Stimulated activated effector memory CD8-positive, alpha-beta T cell treated with anti-CD3 and anti-CD28 coated beads, Interleukin-12 subunit alpha, Interleukin-12 subunit beta, amount 100 ng/mL, for 72 hours (primary cell): ENCODE results near the gene ZBTB47.
A peak's percentile ranks its signal among the peaks of the same experiment; 100 is the strongest.

ENCODE experiments used
- ATAC-seq: fragments of 150-1000 bp; cut with Tn5 transposase; 2 replicates; pipeline ENCODE4 v1.10.0; 2021
- DNase-seq, 2 donors: peaks; one replicate each; pipeline ENCODE4 v3.0.0; 2021 to 2022; ENCODE audit warnings: low spot score in 2 of 2
- H3K27ac Mint-ChIP-seq: one replicate; pipeline ENCODE4 v1.8.0; 2022; ENCODE audit warnings: mild to moderate bottlenecking, mixed read lengths
- H3K36me3 Mint-ChIP-seq: one replicate; pipeline ENCODE4 v1.8.0; 2022; ENCODE audit warnings: mild to moderate bottlenecking, mixed read lengths
- H3K4me1 Mint-ChIP-seq: one replicate; pipeline ENCODE4 v1.8.0; 2022; ENCODE audit warnings: mixed read lengths
- H3K4me3 Mint-ChIP-seq: one replicate; pipeline ENCODE4 v1.8.0; 2022; ENCODE audit warnings: mild to moderate bottlenecking, mixed read lengths
- H3K9me3 Mint-ChIP-seq: one replicate; pipeline ENCODE4 v1.8.0; 2022; ENCODE audit warnings: mixed read lengths

ZBTB47 gene

DNA sequence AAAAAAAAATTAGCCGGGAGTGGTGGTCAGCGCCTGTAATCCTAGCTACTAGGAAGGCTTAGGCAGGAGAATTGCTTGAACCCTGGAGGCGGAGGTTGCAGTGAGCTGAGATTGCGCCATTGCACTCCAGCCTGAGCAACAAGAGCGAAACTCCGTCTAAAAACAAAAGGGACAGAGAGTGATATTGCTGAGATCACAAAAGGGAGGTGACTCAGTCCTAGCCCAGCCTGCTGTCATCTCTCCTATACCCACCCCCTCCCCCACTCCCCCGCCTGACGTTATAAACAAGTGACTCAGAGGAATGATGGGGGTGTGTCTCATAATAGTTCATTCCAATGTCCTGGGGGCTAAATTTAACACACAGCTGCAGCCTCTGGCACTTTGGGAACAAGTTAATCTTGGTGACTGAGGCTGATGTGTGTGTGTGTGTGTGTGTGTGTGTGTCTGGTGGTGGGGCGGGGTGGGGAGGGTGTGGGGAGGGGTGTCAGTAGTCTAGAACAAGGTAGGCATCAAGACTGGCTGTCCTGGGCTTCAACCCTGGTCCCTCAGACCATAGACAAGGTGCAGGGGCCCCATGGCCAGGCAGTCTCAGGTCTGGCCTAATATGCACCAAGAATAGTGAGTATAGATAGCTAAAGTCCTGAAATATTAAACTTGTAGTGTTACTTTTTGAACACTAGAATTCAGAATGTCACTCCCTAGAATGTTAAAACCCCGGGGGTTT, 30.5 kb downstream of the ZBTB47 start:
- peak; percentile 91 for ATAC-seq
- no peak for DNase-seq
- Mint-ChIP-seq H3K4me3 (no peak overlapping the region), H3K4me1 (peaks cover 18% of the 10 kb centered on the region), H3K9me3 (peaks cover 1% of the 10 kb centered on the region), H3K27ac (no peak overlapping the region), H3K36me3 (no peaks in the 10 kb centered on the region)

DNA sequence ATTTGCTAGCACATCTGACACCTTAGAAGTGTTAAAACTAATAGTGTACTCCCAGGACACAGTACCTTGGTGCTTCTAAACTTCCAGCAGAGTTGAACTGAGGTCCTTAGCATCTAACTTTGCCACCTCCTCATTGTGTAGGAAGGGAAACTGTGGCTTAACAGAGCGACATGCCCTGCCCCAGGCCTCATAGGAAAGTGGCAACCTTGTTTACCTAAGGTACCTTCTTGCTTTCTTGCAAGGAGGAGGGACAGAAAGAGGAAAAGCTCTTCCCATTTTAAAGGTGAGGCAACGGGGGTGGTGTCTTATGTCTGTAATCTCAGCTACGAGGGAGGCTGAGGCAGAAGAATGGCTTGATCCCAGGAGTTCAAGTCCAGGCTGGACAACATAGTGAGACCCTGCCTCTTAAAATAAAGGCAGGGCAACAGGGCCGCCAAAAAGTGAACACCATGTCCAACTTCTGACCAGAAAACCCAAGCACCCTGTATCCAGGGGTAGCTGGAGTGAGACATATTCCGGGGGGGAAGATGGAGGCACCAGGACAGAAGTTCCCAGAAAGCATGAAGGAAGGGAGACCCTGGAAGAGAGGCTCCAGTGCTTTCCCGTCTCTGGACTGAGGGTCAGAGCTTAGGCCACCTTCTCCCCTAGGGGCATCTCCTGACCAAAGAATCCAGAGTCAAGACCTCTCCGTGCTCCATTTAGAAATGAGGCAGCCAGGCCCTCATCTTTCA, 31.3 kb downstream of the ZBTB47 start:
- H3K4me1 Mint-ChIP-seq = peaks cover 14% of the 10 kb centered on the region
- H3K36me3 Mint-ChIP-seq = no peaks in the 10 kb centered on the region
- H3K4me3 Mint-ChIP-seq = no peak overlapping the region
- H3K9me3 Mint-ChIP-seq = no peaks in the 10 kb centered on the region
- H3K27ac Mint-ChIP-seq = no peak overlapping the region
- DNase-seq (no peak), ATAC-seq (no peak)

DNA sequence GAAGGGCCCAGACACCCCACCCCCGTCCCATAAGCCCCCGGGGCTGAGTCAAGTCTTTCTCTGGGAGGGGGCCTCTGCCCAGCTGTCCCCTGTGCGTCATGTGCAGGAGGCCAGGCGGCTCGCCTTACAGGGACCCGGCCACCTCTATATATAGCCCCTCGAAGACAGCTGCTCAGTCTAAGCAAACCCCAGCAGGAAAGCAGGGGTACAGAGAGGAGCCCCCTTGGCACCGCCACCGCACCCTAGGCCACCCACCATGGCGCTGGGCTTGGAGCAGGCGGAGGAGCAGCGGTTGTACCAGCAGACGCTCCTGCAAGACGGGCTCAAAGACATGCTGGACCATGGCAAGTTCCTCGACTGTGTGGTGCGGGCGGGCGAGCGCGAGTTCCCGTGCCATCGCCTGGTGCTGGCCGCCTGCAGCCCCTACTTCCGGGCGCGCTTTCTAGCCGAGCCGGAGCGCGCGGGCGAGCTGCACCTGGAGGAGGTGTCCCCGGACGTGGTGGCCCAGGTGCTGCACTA, 31.9 kb downstream of the ZBTB47 start, which contains the start of gene KLHL40:
Gene KLHL40 (plus strand): TSS at position 175 of the 519 bp plus-strand sequence. CDS start 82 bp downstream, at position 257.
- DNase-seq = no peak
- Mint-ChIP-seq H3K27ac (no peak within 1 kb of the TSS), H3K9me3 (no peaks in the 10 kb centered on the region), H3K4me3 (peak within 1 kb of the TSS; percentile 9), H3K36me3 (no peaks in the 10 kb centered on the region), H3K4me1 (peaks cover 8% of the 10 kb centered on the region)
- ATAC-seq = no peak

GRCh38 chr3:42685891-42686820, 32.7 kb downstream of the ZBTB47 start:
- no peaks in the 10 kb centered on the region for H3K9me3 Mint-ChIP-seq
- ATAC-seq = no peak
- no peak for DNase-seq
- H3K4me1 Mint-ChIP-seq = peaks cover 6% of the 10 kb centered on the region
- peak overlapping the region; percentile 9 for H3K4me3 Mint-ChIP-seq
- H3K27ac Mint-ChIP-seq = no peak overlapping the region
- H3K36me3 Mint-ChIP-seq = no peaks in the 10 kb centered on the region

- peaks cover 6% of the 10 kb centered on the region for H3K4me1 Mint-ChIP-seq
- H3K36me3 Mint-ChIP-seq = no peaks in the 10 kb centered on the region
- H3K9me3 Mint-ChIP-seq = no peaks in the 10 kb centered on the region
- ATAC-seq = no peak
- no peak overlapping the region for H3K27ac Mint-ChIP-seq
- no peak overlapping the region for H3K4me3 Mint-ChIP-seq
- no peak for DNase-seq
These were observed 33.5 kb downstream of the ZBTB47 start for GRCh38 chr3:42686832-42687650.

- DNase-seq = no peak
- Mint-ChIP-seq H3K36me3 (no peaks in the 10 kb centered on the region), H3K4me3 (no peak overlapping the region), H3K4me1 (peaks cover 6% of the 10 kb centered on the region), H3K27ac (no peak overlapping the region), H3K9me3 (no peaks in the 10 kb centered on the region)
- ATAC-seq = no peak
These were observed 34.5 kb downstream of the ZBTB47 start for GRCh38 chr3:42688016-42688415.

- no peaks in the 10 kb centered on the region for H3K36me3 Mint-ChIP-seq
- no peaks in the 10 kb centered on the region for H3K9me3 Mint-ChIP-seq
- no peak for ATAC-seq
These were observed 35.3 kb downstream of the ZBTB47 start for GRCh38 chr3:42688487-42689420.

GRCh38 chr3:42689421-42690014, 36.0 kb downstream of the ZBTB47 start:
- Mint-ChIP-seq H3K9me3 (no peaks in the 10 kb centered on the region), H3K27ac (no peak overlapping the region), H3K4me1 (peaks cover 6% of the 10 kb centered on the region), H3K36me3 (no peaks in the 10 kb centered on the region), H3K4me3 (no peak overlapping the region)
- DNase-seq = no peak
- no peak for ATAC-seq

More at GRCh38 chr3:42688487-42689420, 35.3 kb downstream of the ZBTB47 start:
- no peak overlapping the region for H3K4me3 Mint-ChIP-seq
- no peak overlapping the region for H3K27ac Mint-ChIP-seq
- no peak for DNase-seq
- peaks cover 6% of the 10 kb centered on the region for H3K4me1 Mint-ChIP-seq

DNA sequence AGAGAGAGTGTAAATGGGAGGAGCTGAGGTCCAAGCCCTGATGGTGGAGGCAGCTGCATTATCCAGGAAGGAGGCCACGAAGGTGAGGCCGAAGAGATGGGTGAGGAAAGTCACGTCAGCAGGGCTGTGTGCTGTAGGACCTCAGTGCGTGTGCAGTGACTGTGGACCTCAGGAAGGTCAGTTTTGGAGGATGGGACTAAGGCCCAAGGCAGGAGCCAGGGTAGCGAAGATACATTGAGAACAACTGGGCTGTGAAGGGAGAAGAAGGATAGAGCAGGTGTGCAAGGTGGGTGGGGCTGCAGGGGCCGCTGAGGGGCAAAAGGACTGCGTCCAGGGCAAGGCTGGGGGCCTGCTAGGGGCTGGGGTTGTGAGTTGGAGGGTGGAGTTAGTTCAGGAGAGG, 36.7 kb downstream of the ZBTB47 start:
- H3K4me3 Mint-ChIP-seq = no peak overlapping the region
- no peak overlapping the region for H3K27ac Mint-ChIP-seq
- no peaks in the 10 kb centered on the region for H3K36me3 Mint-ChIP-seq
- ATAC-seq (no peak), DNase-seq (no peak)
- peaks cover 6% of the 10 kb centered on the region for H3K4me1 Mint-ChIP-seq
- no peaks in the 10 kb centered on the region for H3K9me3 Mint-ChIP-seq

GRCh38 chr3:42690766-42691680, 37.5 kb downstream of the ZBTB47 start:
- DNase-seq = no peak
- H3K36me3 Mint-ChIP-seq = no peaks in the 10 kb centered on the region

GRCh38 chr3:42691816-42692666, 38.5 kb downstream of the ZBTB47 start:
- DNase-seq (no peak), ATAC-seq (no peak)
- no peaks in the 10 kb centered on the region for H3K36me3 Mint-ChIP-seq
- no peaks in the 10 kb centered on the region for H3K9me3 Mint-ChIP-seq
- no peaks in the 10 kb centered on the region for H3K4me1 Mint-ChIP-seq
- no peak overlapping the region for H3K27ac Mint-ChIP-seq
- H3K4me3 Mint-ChIP-seq = no peak overlapping the region

More at GRCh38 chr3:42690766-42691680, 37.5 kb downstream of the ZBTB47 start:
- peaks cover 1% of the 10 kb centered on the region for H3K4me1 Mint-ChIP-seq
- ATAC-seq = peak; percentile 24
- H3K4me3 Mint-ChIP-seq = no peak overlapping the region
- no peak overlapping the region for H3K27ac Mint-ChIP-seq
- no peaks in the 10 kb centered on the region for H3K9me3 Mint-ChIP-seq
